Measurements from ENCODE around the gene KIF17. TPM values are rescaled to one million over a fixed set of nuclear protein-coding genes. Genes with fewer than 3 reads are reported as not detected.

The KIF17 gene
- total RNA-seq, 2 experiments from 2014 or later = 0.25 TPM; not detected in 1

DNA sequence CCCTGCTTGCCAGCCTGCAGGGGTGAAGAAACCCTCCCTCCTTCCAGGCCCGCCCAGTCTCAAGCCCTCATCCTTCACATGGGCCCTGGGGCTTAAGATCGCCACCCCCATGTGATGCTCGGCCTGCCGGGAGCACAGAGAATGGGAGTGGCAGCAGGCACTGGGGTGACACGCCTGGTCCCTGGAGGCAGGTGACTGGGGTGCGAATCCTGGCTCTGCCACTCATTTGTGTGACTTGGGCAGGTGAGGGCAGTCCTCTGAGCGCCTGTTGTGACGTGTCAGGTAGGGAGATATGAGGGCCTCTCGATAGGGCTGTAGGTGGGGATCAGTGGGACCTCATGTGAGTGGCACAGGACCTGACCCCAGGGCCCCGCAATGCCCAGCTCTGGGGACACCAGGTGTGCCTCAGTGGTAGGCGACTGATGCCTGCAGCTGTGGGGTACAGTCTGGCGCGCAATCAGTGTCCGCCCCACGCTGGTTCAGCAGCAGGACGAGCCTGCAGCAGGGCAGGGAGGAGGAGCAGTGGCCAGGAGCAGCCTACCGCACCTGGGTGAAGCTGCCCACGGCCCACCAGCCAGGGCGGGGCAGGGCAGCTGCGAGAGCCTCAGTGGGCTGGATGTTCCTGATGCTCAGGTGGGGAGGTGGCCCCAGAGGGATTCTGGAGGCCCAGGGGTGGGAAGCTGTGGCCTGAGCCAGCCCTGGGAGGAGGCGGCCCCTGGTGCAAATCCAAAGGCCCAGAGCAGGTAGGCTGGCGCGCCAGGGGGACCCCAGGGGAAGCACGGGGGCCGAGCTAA is 8.5 kb upstream of the KIF17 start:
- peaks cover 17% of the 10 kb centered on the region for H3K27me3 Mint-ChIP-seq
- intact Hi-C loops (cut with DNase I, micrococcal nuclease) = no loop called here
- no peak overlapping the region for H3K4me3 Mint-ChIP-seq
- H3K9me3 Mint-ChIP-seq (ENCODE audit: low read depth) = no peaks in the 10 kb centered on the region
- no peak for DNase-seq
- ChIA-PET POLR2A (no interaction called here), CTCF (no interaction called here)
- peaks cover under 1% of the 10 kb centered on the region for H3K4me1 Mint-ChIP-seq
- no peaks in the 10 kb centered on the region for H3K36me3 Mint-ChIP-seq (ENCODE audit: low read depth)
- H3K27ac Mint-ChIP-seq = no peak overlapping the region
- no peak for ATAC-seq

DNA sequence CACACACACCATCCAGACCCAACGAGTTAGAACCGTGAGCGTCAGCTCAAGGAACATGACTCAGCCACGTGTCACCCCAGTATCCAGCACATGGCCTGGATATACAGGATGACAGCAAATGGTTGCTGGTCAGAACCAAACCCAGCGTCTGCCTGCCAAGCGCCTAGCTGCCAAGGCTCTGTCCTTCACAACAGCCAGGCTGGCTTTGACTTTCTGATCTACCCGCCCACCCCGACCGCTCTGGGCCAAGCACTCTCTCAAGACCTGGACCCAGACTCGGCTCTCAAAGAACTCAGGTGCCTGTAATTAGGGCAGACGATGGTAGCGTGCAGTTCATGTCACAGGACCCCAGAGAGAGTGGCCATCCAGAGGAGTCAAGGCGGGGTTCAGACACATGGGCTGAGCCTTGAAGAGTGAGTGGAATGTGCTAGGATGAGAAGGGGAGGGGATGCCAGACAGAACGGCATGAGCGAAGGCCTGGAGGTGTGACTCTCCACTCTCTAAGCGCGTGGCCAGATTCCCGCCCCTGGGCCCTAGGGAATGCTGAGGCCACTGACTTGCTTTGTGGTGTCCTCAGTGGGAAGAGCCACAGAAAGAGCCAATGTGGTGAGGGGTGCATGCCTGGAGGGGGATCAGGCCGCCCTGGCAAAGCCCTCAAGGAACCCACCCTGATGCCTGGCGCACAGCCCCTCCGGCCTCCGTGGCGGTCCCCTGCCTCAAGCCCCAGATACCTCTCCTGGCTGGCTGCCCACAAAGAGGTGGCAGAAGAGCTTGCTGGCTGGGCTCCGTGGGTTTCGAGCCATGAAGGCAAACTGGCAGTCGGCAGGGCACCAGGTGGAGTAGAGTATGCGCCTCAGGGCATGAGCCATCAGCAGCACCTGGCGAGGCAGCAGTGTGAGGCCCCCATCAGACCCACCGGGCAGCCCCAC is 7.6 kb upstream of the KIF17 start:
- H3K4me1 Mint-ChIP-seq = no peaks in the 10 kb centered on the region

DNA sequence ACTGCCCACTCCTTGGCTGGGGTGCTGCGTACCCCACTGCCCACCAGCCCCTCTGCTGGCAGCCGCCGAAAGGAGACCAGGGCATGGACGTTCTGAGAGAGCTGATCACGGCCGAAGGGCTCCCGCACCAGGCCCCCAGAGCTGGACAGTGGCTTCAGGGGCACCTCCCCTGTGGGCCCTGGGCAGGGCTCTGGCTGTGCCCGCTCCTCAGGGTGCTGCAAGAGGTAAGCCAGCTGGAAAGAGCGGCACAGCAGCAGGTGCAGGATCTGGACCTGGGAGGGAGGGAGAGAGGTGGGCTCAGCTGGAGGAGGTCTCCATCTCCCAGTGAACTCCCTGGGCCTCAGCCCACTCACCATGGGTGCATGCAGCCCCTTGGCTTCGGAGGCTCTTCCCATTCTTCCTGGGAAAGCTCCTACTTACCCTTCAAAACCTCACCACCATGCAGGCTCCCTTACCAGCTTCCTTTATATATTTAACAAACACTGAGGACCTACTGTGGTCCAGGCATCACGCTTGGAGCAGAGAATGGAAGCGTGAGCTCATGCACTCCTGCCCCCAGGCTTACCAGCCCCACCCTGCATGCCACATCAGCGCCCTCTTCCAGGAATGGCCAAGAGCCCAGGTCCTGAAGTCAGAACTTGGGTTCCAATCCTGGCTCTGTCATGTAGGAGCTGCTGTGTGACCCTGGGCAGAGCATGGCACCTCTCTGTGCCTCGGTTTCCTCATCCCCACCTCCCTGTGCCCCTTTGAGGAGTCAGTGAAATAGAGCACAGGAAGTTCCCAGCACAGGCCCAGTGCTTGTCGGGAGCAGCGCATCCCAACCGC is 6.8 kb upstream of the KIF17 start:
- DNase-seq (no peak), ATAC-seq (no peak)
- intact Hi-C loops (cut with DNase I, micrococcal nuclease) = no loop called here
- H3K9me3 Mint-ChIP-seq (ENCODE audit: low read depth) = no peaks in the 10 kb centered on the region
- H3K27ac Mint-ChIP-seq = no peak overlapping the region
- H3K4me1 Mint-ChIP-seq = no peaks in the 10 kb centered on the region
- no peaks in the 10 kb centered on the region for H3K36me3 Mint-ChIP-seq (ENCODE audit: low read depth)
- POLR2A ChIA-PET = no interaction called here
- H3K27me3 Mint-ChIP-seq = peaks cover 9% of the 10 kb centered on the region
- CTCF ChIA-PET = interaction anchor here (0.5 kb wide), 1 partner anchor 36 kb away, joined by 5 read pairs; no protein-coding TSS in a partner anchor
- H3K4me3 Mint-ChIP-seq = no peak overlapping the region

More for the DNA sequence above, 7.6 kb upstream of the KIF17 start:
- POLR2A ChIA-PET = no interaction called here
- CTCF ChIA-PET = no interaction called here
- Mint-ChIP-seq H3K36me3 (ENCODE audit: low read depth) (no peaks in the 10 kb centered on the region), H3K27ac (no peak overlapping the region), H3K27me3 (peaks cover 12% of the 10 kb centered on the region), H3K9me3 (ENCODE audit: low read depth) (no peaks in the 10 kb centered on the region), H3K4me3 (no peak overlapping the region)
- no peak for DNase-seq
- no peak for ATAC-seq
- intact Hi-C loops (cut with DNase I, micrococcal nuclease) = no loop called here

DNA sequence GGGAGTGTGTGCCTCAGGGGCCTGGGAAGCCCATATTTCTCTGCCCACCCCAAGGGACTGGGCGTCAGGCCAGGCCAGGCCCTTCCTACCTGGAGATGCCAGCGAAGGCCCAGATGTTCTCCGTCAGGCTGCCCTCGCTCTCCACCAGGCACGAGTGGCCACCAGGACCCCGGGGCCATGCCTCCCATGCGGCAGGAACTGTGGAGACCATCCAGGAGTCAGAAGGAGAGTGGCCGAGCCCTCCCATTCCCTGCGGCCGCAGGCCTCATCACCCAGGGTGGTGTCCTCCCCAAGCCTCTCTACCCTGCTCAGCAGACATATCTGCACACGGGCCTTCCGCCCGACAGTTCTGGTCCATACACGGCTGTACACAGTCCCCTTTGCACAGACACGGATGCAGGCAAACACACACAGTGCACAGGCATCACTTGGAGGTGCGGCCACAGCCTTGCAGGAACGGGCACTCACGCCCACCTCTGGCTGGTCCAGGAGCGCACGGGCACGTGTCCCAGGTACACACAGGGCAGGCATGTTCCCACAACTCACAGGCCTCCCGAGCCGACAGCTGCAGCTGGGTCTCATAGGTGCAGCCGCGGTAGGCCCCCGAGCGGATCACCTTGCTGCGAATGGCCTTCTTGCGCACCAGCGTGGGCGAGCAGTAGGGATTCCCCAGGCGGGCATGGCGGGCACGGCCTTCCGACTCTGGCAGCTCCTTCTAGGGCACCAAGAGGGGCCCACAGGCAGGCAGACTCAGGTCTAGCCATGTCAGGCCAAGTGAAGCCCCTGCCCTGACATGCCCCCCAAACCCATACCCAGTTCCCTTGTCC is 5.9 kb upstream of the KIF17 start:
- Mint-ChIP-seq H3K27me3 (peaks cover 10% of the 10 kb centered on the region), H3K4me3 (no peak overlapping the region), H3K4me1 (peaks cover 1% of the 10 kb centered on the region), H3K27ac (no peak overlapping the region), H3K36me3 (ENCODE audit: low read depth) (no peaks in the 10 kb centered on the region), H3K9me3 (ENCODE audit: low read depth) (no peaks in the 10 kb centered on the region)
- ChIA-PET POLR2A (no interaction called here), CTCF (interaction anchor here (0.5 kb wide), 1 partner anchor 37 kb away, joined by 5 read pairs; no protein-coding TSS in a partner anchor)
- no peak for DNase-seq
- no peak for ATAC-seq
- intact Hi-C loops (cut with DNase I, micrococcal nuclease) = no loop called here

DNA sequence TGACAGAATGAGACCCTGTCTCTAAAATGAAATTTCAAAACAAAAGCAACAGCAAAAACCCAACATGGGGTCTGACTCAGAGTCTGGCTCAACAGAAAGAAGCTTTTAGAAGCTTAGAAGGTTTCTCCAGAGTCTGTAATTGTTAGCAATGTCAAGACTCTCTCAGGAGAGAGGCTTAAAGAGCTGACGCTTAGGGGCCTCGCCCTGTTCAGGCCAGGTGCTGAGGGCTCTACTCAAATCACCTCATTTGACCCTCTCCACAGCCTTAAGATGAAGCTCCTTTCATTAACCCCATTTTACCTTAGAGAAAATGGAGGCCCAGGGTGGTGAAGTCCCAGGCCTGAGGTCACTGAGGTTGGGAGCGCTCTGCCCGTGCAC is 5.3 kb upstream of the KIF17 start:
- Mint-ChIP-seq H3K27ac (no peak overlapping the region), H3K27me3 (peaks cover 11% of the 10 kb centered on the region), H3K4me1 (peaks cover 2% of the 10 kb centered on the region), H3K36me3 (ENCODE audit: low read depth) (no peaks in the 10 kb centered on the region), H3K9me3 (ENCODE audit: low read depth) (no peaks in the 10 kb centered on the region), H3K4me3 (no peak overlapping the region)
- DNase-seq (no peak), ATAC-seq (no peak)
- intact Hi-C loops (cut with DNase I, micrococcal nuclease) = no loop called here
- POLR2A ChIA-PET = no interaction called here
- CTCF ChIA-PET = no interaction called here

DNA sequence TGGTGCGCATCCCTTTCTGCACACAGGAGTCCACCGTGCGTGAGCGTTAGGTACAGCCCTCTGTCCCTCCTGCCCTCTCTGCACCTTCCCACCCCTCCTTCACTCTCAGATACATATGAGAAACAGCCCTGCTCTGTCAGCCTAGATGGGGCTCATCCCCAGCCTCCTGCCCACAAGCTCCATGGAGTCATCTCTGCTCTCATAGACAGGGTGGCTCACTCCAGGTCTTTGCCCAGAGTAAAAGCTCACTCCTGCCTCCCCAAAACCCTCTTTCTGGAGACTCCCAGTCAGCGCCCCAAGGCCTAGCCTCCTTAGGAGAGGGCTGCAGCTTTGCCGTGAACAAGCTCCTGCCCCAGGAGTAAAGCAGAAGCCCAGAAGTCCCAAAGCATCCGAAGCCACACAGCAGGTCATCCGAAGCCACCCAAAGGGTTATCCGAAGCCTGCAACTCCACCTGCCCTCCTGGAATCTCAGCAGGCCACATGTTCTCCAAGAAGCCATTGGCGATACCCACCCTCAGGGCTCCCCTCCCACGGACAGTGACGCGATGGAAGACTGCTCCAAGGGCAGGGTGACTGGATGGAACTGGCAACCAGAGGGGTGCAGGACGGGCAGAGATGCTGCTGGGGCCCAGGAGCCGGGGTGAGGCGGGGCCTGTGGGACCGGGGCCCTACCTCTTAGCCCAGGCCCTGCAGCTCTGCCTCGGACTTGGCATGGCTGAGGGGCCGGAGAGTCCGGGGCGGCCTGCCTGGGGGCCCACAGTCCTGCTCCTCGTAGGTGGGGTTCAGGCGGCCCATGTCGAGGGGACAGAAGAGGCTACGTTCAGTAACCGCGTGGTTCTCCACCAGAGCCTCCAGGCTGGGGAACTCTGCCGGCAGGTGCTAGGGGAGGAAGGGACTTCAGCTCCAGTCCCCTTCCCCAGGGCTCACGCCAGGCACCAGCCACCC is 3.6 kb upstream of the KIF17 start:
- CTCF ChIA-PET = interaction anchor here (0.6 kb wide), 1 partner anchor 1324 kb away, joined by 3 read pairs; no protein-coding TSS in a partner anchor
- no peak for DNase-seq

DNA sequence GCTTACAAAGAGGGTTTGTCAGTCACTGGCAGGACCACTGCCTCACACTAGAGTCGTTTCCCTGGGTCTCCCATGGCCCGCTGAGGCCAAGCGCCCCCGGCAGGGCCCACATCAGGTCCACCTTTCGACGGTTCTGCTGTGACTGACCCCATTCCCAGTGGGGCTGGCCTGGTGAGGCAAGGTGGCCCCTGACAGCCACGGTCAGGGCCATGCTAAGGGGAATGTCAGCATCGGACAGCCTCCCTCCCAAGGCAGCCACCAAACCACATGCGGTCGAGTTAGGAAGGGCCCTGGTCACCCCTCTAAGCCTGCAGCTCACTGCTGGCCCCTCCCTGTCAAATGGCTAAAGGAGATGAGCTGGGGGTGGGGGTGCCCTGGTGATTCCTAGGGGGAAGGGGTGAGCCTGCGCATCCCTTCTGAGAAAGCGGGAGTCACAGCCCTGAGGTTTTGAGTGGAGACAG is 2.9 kb upstream of the KIF17 start:
- no peak overlapping the region for H3K27ac Mint-ChIP-seq
- ATAC-seq (no peak), DNase-seq (no peak)
- no peak overlapping the region for H3K4me3 Mint-ChIP-seq
- ChIA-PET CTCF (interaction anchor here (0.6 kb wide), 1 partner anchor 1323 kb away, joined by 3 read pairs; no protein-coding TSS in a partner anchor), POLR2A (interaction anchor here (0.6 kb wide), 1 partner anchor 1790 kb away, joined by 4 read pairs; no protein-coding TSS in a partner anchor)
- peaks cover 8% of the 10 kb centered on the region for H3K4me1 Mint-ChIP-seq
- peaks cover 20% of the 10 kb centered on the region for H3K27me3 Mint-ChIP-seq
- H3K36me3 Mint-ChIP-seq (ENCODE audit: low read depth) = no peaks in the 10 kb centered on the region
- no peaks in the 10 kb centered on the region for H3K9me3 Mint-ChIP-seq (ENCODE audit: low read depth)
- intact Hi-C loops (cut with DNase I, micrococcal nuclease) = no loop called here

More for the DNA sequence above, 3.6 kb upstream of the KIF17 start:
- Mint-ChIP-seq H3K4me1 (peaks cover 5% of the 10 kb centered on the region), H3K4me3 (no peak overlapping the region), H3K27me3 (peaks cover 15% of the 10 kb centered on the region), H3K36me3 (ENCODE audit: low read depth) (no peaks in the 10 kb centered on the region), H3K27ac (no peak overlapping the region), H3K9me3 (ENCODE audit: low read depth) (no peaks in the 10 kb centered on the region)
- POLR2A ChIA-PET = no interaction called here
- no peak for ATAC-seq
- intact Hi-C loops (cut with DNase I, micrococcal nuclease) = no loop called here

DNA sequence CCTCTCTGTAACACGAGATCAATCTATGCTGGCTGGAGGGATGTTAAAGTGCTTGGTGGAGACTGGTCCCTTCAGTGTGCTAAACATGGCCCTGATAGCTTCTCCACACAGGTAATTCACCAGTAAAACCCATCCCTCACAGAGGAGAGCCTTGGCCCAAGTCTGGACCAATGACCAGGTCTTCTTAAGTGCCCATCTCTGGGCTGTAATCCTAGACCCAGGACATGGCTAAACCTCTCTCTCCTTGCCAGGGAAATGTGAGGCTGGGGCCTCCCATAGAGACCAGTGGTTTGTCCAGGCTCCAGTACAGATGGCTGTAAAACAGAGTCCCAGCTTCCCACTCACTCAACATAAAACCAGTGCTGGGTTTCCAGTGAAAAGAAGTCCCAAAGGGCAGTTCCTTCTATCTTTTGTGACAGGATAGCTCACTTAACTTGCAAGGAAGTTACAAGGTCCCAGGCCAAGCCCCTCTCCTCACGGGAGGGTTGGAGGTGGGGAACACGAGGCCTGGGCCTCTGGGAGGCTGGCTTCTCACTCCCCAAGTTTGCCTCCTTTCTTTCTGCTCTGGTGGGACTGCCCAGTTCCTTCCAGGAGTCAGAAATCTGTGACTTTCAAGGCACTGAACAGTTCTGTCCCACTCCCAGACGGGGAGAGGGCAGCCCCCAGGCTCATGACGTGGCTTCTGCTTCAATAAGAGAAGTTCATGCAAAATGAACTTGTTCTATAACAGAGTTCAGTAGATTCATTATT is 2.2 kb upstream of the KIF17 start:
- DNase-seq (no peak), ATAC-seq (no peak)
- Mint-ChIP-seq H3K36me3 (ENCODE audit: low read depth) (no peaks in the 10 kb centered on the region), H3K4me1 (peaks cover 8% of the 10 kb centered on the region), H3K27me3 (peaks cover 24% of the 10 kb centered on the region), H3K27ac (no peak overlapping the region), H3K4me3 (no peak overlapping the region), H3K9me3 (ENCODE audit: low read depth) (no peaks in the 10 kb centered on the region)
- intact Hi-C loops (cut with DNase I, micrococcal nuclease) = loop anchor here in 1 of 2 experiments (2.0 kb wide), 1 partner anchor 67 kb away; the partner anchor contains the start of gene HP1BP3
- ChIA-PET POLR2A (interaction anchor here (0.6 kb wide), 1 partner anchor 1791 kb away, joined by 4 read pairs; no protein-coding TSS in a partner anchor), CTCF (interaction anchor here (0.8 to 1.3 kb wide), 3 partner anchors 8 to 454 kb away, joined by 3 to 5 read pairs (median 3); no protein-coding TSS in a partner anchor)

DNA sequence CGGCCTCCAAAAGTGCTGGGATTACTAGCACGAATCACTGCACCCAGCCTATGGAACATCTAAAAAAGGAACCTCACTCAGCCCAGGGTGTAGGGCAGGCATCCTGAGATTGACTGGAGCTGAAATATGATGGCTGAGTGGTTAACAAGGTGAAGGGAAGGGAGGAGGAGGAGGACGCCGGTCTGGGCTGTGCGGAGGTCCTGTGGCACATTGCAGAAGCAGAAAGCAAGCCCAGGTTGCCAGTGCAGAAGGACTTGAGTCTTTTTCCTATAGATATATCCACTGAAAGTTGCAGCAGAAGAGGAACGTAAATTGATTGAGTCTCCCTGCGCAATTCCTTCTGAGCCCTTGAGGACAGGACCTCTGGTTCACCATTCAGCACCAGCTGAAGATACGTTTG is 1.5 kb upstream of the KIF17 start:
- Mint-ChIP-seq H3K36me3 (ENCODE audit: low read depth) (no peaks in the 10 kb centered on the region), H3K27me3 (peaks cover 24% of the 10 kb centered on the region), H3K4me3 (no peak overlapping the region), H3K4me1 (peaks cover 8% of the 10 kb centered on the region), H3K9me3 (ENCODE audit: low read depth) (no peaks in the 10 kb centered on the region), H3K27ac (no peak overlapping the region)
- intact Hi-C loops (cut with DNase I, micrococcal nuclease) = loop anchor here in 1 of 2 experiments (2.0 kb wide), 1 partner anchor 68 kb away; the partner anchor contains the start of gene HP1BP3
- POLR2A ChIA-PET = no interaction called here
- DNase-seq (no peak), ATAC-seq (no peak)
- CTCF ChIA-PET = interaction anchor here (0.6 to 1.3 kb wide), 4 partner anchors 9 to 1399 kb away, joined by 3 to 5 read pairs (median 3); no protein-coding TSS in a partner anchor

Measured in activated CD4-positive, alpha-beta T cell treated with anti-CD3 and anti-CD28 coated beads for 36 hours (primary cell).